Neuronal stem cell (in vitro differentiated cells): ENCODE measurements around the gene RUBCNL.

Source experiments
- DNase-seq: peaks from one replicate; pipeline ENCODE4 v3.0.0-alpha.2; 2013; ENCODE audit warnings: low spot score
- H2AFZ ChIP-seq: one replicate; pipeline ENCODE4 v1.6.1; 2013; ENCODE audit warnings: mild to moderate bottlenecking, low read length, inconsistent platforms
- H2AK5ac ChIP-seq: 2 replicates; pipeline ENCODE4 v1.6.1; 2013; ENCODE audit warnings: low read depth, mild to moderate bottlenecking, inconsistent platforms, low read length, moderate library complexity, mixed read lengths
- H2BK120ac ChIP-seq: 2 replicates; pipeline ENCODE4 v1.6.1; 2013; ENCODE audit warnings: low read depth, mild to moderate bottlenecking, inconsistent platforms, low read length, moderate library complexity, mixed read lengths
- H2BK12ac ChIP-seq: one replicate; pipeline ENCODE4 v1.6.1; 2013; ENCODE audit warnings: low read length, inconsistent platforms
- H2BK15ac ChIP-seq: 2 replicates; pipeline ENCODE4 v1.6.1; 2013; ENCODE audit warnings: mild to moderate bottlenecking, low read length, inconsistent platforms, mixed read lengths
- H2BK5ac ChIP-seq: one replicate; pipeline ENCODE4 v1.6.1; 2013; ENCODE audit warnings: inconsistent platforms, mild to moderate bottlenecking, low read length, moderate library complexity
- H3K14ac ChIP-seq: one replicate; pipeline ENCODE4 v1.6.1; 2013; ENCODE audit warnings: low read length, inconsistent platforms
- H3K18ac ChIP-seq: 2 replicates; pipeline ENCODE4 v1.6.1; 2013; ENCODE audit warnings: low read length, inconsistent platforms
- H3K23ac ChIP-seq: 2 replicates; pipeline ENCODE4 v1.6.1; 2013; ENCODE audit warnings: low read depth, mild to moderate bottlenecking, mixed read lengths, low read length, inconsistent platforms; ENCODE audit not compliant: poor library complexity
- H3K27ac ChIP-seq: replicated peaks from 3 replicates; pipeline ENCODE4 v1.5.1; 2013; ENCODE audit warnings: low read length, inconsistent platforms
- H3K27me3 ChIP-seq, 3 experiments: 2 replicates each; pipeline ENCODE4 v1.6.1; 2013; ENCODE audit warnings: low read length in 3 of 3, mild to moderate bottlenecking in 2 of 3, inconsistent platforms in 1 of 3, low read depth in 1 of 3, mixed read lengths in 1 of 3, moderate library complexity in 1 of 3; ENCODE audit not compliant: control insufficient read depth in 3 of 3, insufficient read depth in 3 of 3
- H3K36me3 ChIP-seq, 2 donors: replicated peaks in 1 of 2; 2 replicates each; pipeline ENCODE4 v1.6.1; 2013; ENCODE audit warnings: low read length in 2 of 2; ENCODE audit not compliant: control insufficient read depth in 2 of 2, insufficient read depth in 2 of 2
- H3K4ac ChIP-seq: 2 replicates; pipeline ENCODE4 v1.6.1; 2013; ENCODE audit warnings: inconsistent platforms, mild to moderate bottlenecking, low read length, moderate library complexity
- H3K4me1 ChIP-seq, 2 donors: 1 replicate in 1 of 2; 2 replicates in 1 of 2; pipeline ENCODE4 v1.6.1; 2013; ENCODE audit warnings: low read length in 2 of 2, low read depth in 1 of 2; ENCODE audit not compliant: control insufficient read depth in 2 of 2, insufficient read depth in 1 of 2
- H3K4me2 ChIP-seq: one replicate; pipeline ENCODE4 v1.6.1; 2013; ENCODE audit warnings: mild to moderate bottlenecking, low read length, inconsistent platforms; ENCODE audit not compliant: insufficient read depth, poor library complexity, severe bottlenecking
- H3K4me3 ChIP-seq, 2 donors: 2 replicates each; pipeline ENCODE4 v1.5.1; 2013; ENCODE audit warnings: low read length in 2 of 2, mild to moderate bottlenecking in 2 of 2, inconsistent platforms in 1 of 2, moderate library complexity in 1 of 2
- H3K79me1 ChIP-seq: one replicate; pipeline ENCODE4 v1.6.1; 2013; ENCODE audit warnings: low read depth, mild to moderate bottlenecking, inconsistent platforms, low read length, moderate library complexity
- H3K9ac ChIP-seq: one replicate; pipeline ENCODE4 v1.6.1; 2013; ENCODE audit warnings: mild to moderate bottlenecking, low read depth, low read length, inconsistent platforms; ENCODE audit not compliant: poor library complexity
- H3K9me3 ChIP-seq, 2 donors: replicated peaks in 1 of 2; 2 replicates each; pipeline versions ENCODE3 to v1.6.1; 2013; ENCODE audit warnings: low read length in 2 of 2, mild to moderate bottlenecking in 2 of 2, inconsistent platforms in 1 of 2, low read depth in 1 of 2, mixed read lengths in 1 of 2, moderate library complexity in 1 of 2; ENCODE audit not compliant: control insufficient read depth in 2 of 2, insufficient read depth in 1 of 2
- H4K8ac ChIP-seq: one replicate; pipeline ENCODE4 v1.6.1; 2013; ENCODE audit warnings: low read depth, mild to moderate bottlenecking, inconsistent platforms, low read length, moderate library complexity
- H4K91ac ChIP-seq: one replicate; pipeline ENCODE4 v1.6.1; 2013; ENCODE audit warnings: low read length, low read depth, mild to moderate bottlenecking, inconsistent platforms; ENCODE audit not compliant: poor library complexity
- WGBS, 2 donors: extraction: QIAGEN DNeasy Blood & Tissue Kit; methylation state at CpG; one replicate each; pipeline ENCODE4 v1.1.7; 2013; ENCODE audit warnings: missing lambda C conversion rate in 2 of 2, mixed read lengths in 1 of 2; ENCODE audit not compliant: insufficient read length in 2 of 2, insufficient replicate concordance in 1 of 2; ENCODE audit errors: extremely low coverage in 2 of 2; 5-methylcytosine and 5-hydroxymethylcytosine counted together

Gene RUBCNL

GRCh38 chr13:46327246-46327645, 59.8 kb downstream of the RUBCNL start:
- WGBS, 2 donors = no CpG with 5 or more reads among the region's 1 CpG
- Histone ChIP-seq H3K9me3 (no peaks in the 10 kb centered on the region), H2AK5ac (no peak overlapping the region), H3K4me2 (no peak overlapping the region), H3K14ac (no peak overlapping the region), H3K79me1 (no peaks in the 10 kb centered on the region), H3K4me1 (no peaks in the 10 kb centered on the region), H2AFZ (no peak overlapping the region), H3K18ac (no peak overlapping the region), H3K27me3 (peaks cover 0 to 17% (median 0%) of the 10 kb centered on the region in 3 experiments), H2BK15ac (no peak overlapping the region), H2BK120ac (no peak overlapping the region), H3K4ac (no peak overlapping the region), H3K36me3 (no peaks in the 10 kb centered on the region), H3K27ac (no peak overlapping the region), H4K91ac (no peak overlapping the region), H3K4me3 (no peak overlapping the region), H4K8ac (no peak overlapping the region), H2BK5ac (no peak overlapping the region), H3K23ac (no peak overlapping the region), H3K9ac (no peak overlapping the region), H2BK12ac (no peak overlapping the region)
- no peak for DNase-seq

GRCh38 chr13:46324976-46325375, 62.1 kb downstream of the RUBCNL start:
- Histone ChIP-seq H2BK5ac (no peak overlapping the region), H3K23ac (no peak overlapping the region), H3K9ac (no peak overlapping the region), H2BK120ac (no peak overlapping the region), H3K4ac (no peak overlapping the region), H3K4me3 (no peak overlapping the region), H3K14ac (no peak overlapping the region), H3K79me1 (no peaks in the 10 kb centered on the region), H3K36me3 (no peaks in the 10 kb centered on the region), H3K9me3 (no peaks in the 10 kb centered on the region), H2BK12ac (no peak overlapping the region), H4K91ac (no peak overlapping the region), H2AK5ac (no peak overlapping the region), H2BK15ac (no peak overlapping the region), H3K27me3 (peaks cover 0 to 5% (median 0%) of the 10 kb centered on the region in 3 experiments), H3K27ac (no peak overlapping the region), H2AFZ (no peak overlapping the region), H3K4me2 (no peak overlapping the region), H3K4me1 (no peaks in the 10 kb centered on the region), H4K8ac (no peak overlapping the region), H3K18ac (no peak overlapping the region)
- no peak for DNase-seq
- WGBS, 2 donors = no CpG with 5 or more reads among the region's 5 CpGs

GRCh38 chr13:46321494-46322225, 65.4 kb downstream of the RUBCNL start:
- Histone ChIP-seq H4K91ac (no peak overlapping the region), H3K27ac (no peak overlapping the region), H3K9ac (no peak overlapping the region), H3K9me3 (no peaks in the 10 kb centered on the region), H3K4ac (no peak overlapping the region), H2BK12ac (no peak overlapping the region), H3K79me1 (no peaks in the 10 kb centered on the region), H2BK5ac (no peak overlapping the region), H3K36me3 (no peaks in the 10 kb centered on the region), H3K18ac (no peak overlapping the region), H3K4me1 (no peaks in the 10 kb centered on the region), H2AFZ (peak overlapping the region; percentile 47), H3K4me3 (no peak overlapping the region), H2BK120ac (no peak overlapping the region), H4K8ac (no peak overlapping the region), H3K23ac (no peak overlapping the region), H2BK15ac (no peak overlapping the region), H3K14ac (no peak overlapping the region), H3K4me2 (no peak overlapping the region), H2AK5ac (no peak overlapping the region), H3K27me3 (no peaks in the 10 kb centered on the region)
- peak; percentile 39 for DNase-seq
- no CpG with 5 or more reads among the region's 17 CpGs for WGBS, 2 donors

- no CpG with 5 or more reads among the region's 4 CpGs for whole genome bisulfite sequencing, 2 donors
- H2BK120ac ChIP-seq = no peak overlapping the region
- peak overlapping the region; percentile 33 for H3K18ac ChIP-seq
- H2AK5ac ChIP-seq = no peak overlapping the region
- no peak overlapping the region for H2BK12ac ChIP-seq
- H4K91ac ChIP-seq = peak overlapping the region; percentile 53
- no peaks in the 10 kb centered on the region for H3K27me3 ChIP-seq
- H2AFZ ChIP-seq = peak overlapping the region; percentile 16
- peaks cover 0 to under 1% of the 10 kb centered on the region in 2 donors for H3K9me3 ChIP-seq
- no peak overlapping the region for H3K4me3 ChIP-seq
- peak overlapping the region; percentile 43 for H3K23ac ChIP-seq
- H3K79me1 ChIP-seq = no peaks in the 10 kb centered on the region
- H3K4me1 ChIP-seq = no peaks in the 10 kb centered on the region
- H3K4me2 ChIP-seq = no peak overlapping the region
- no peak overlapping the region for H2BK5ac ChIP-seq
- DNase-seq = no peak
- no peak overlapping the region for H2BK15ac ChIP-seq
- no peak overlapping the region for H3K9ac ChIP-seq
- H3K4ac ChIP-seq = no peak overlapping the region
- no peak overlapping the region for H3K27ac ChIP-seq
- no peaks in the 10 kb centered on the region for H3K36me3 ChIP-seq
- no peak overlapping the region for H3K14ac ChIP-seq
- peak overlapping the region; percentile 48 for H4K8ac ChIP-seq
Observed at GRCh38 chr13:46320821-46321220, 66.2 kb downstream of the RUBCNL start.
